Myometrial cell (primary cell): Measurements from ENCODE around the gene ZYG11B. TPM values are rescaled to one million over a fixed set of nuclear protein-coding genes. Genes with fewer than 3 reads are reported as not detected.

ENCODE experiments used
- total RNA-seq: library from RNA; depleted of rRNA; stranded (reverse); fragments of >200 nt; gene quantifications from 2 replicates; pipeline ENCODE4 v1.2.3, GENCODE V29; 2015

ZYG11B gene
- total RNA-seq = 29.7 and 31.5 TPM in 2 replicates

GRCh38 chr1:52726265-52727113, at the start of gene ZYG11B:
ZYG11B (plus strand) TSS chr1:52726453; CDS start chr1:52726654, 201 bp downstream.

GRCh38 chr1:52697795-52698674, 28.2 kb upstream of the ZYG11B start, which contains the start of gene COA7:
COA7 (minus strand) TSS chr1:52698347; CDS start chr1:52698326, 21 bp downstream.

GRCh38 chr1:52842643-52843310, 116.5 kb downstream of the ZYG11B start, which contains the start of gene ZYG11A:
ZYG11A (plus strand) TSS chr1:52842760; CDS start chr1:52842884, 124 bp downstream.

Other genes starting within 250 kb of the ZYG11B start
- gene TUT4, start 173.4 kb upstream of the ZYG11B start, total RNA-seq = 15.0 and 16.5 TPM in 2 replicates
- gene GPX7, start 124.1 kb upstream of the ZYG11B start, total RNA-seq = 38.8 and 66.9 TPM in 2 replicates
- gene SHISAL2A, start 93.3 kb upstream of the ZYG11B start, total RNA-seq = not detected in 2 replicates
- 7.5 and 8.7 TPM in 2 replicates for gene COA7, start 28.1 kb upstream of the ZYG11B start, total RNA-seq
- gene ZYG11A, start 116.3 kb downstream of the ZYG11B start, total RNA-seq = 0.86 and 0.89 TPM in 2 replicates
- 16.3 and 43.5 TPM in 2 replicates for gene ECHDC2, start 195.3 kb downstream of the ZYG11B start, total RNA-seq
- 125 and 178 TPM in 2 replicates for gene SCP2, start 200.8 kb downstream of the ZYG11B start, total RNA-seq